HepG2 (cell line): ENCODE results near the gene SLC35B1. TPM values are rescaled to one million over a fixed set of nuclear protein-coding genes. Genes with fewer than 3 reads are reported as not detected.
A peak's percentile ranks its signal among the peaks of the same experiment; 100 is the strongest.

Experiments used
- ATAC-seq: fragments of 200-7000 bp; cut with Tn5 transposase; 3 replicates; pipeline ENCODE4 v1.9.1; 2020; ENCODE audit warnings: mild to moderate bottlenecking, moderate library complexity
- BruUV-seq: library from RNA; stranded (reverse); fragments of 400-500 nt; replicated peaks from 2 replicates; lab custom pipeline; 2021; lab: Mats Ljungman, UMichigan
- CTCF ChIA-PET: fragments of 300-600 bp; formaldehyde crosslinking; extraction: SDS; loops from one replicate; lab custom pipeline; 2021; ENCODE audit warnings: low total read pairs, inconsistent platforms, low intra/inter-chr PET ratio; lab: Yijun Ruan, JAX
- POLR2A ChIA-PET: fragments of 350-600 bp; sonication (Branson Sonifier 250); formaldehyde crosslinking; loops from one replicate; lab custom pipeline; 2020; ENCODE audit warnings: antibody characterized with exemption, inconsistent platforms; lab: Yijun Ruan, JAX
- DNase-seq: peaks from one replicate; pipeline ENCODE4 v3.0.0-alpha.2; 2015; ENCODE audit warnings: low spot score
- FAIRE-seq: peaks from 3 replicates; lab custom pipeline; 2011; peaks lifted over from hg19 to GRCh38; lab: Jason Lieb, UNC
- H2AFZ ChIP-seq: one replicate; pipeline ENCODE4 v1.6.1; 2011; ENCODE audit warnings: low read length, inconsistent platforms
- H3K27ac ChIP-seq: fragments of 300-600 bp; 3 replicates; pipeline ENCODE4 v1.8.0; 2011; ENCODE audit warnings: mixed run types, mild to moderate bottlenecking, mixed read lengths, low read length, inconsistent platforms; ENCODE audit not compliant: insufficient read depth; ENCODE audit errors: extremely low read length
- H3K27me3 ChIP-seq, 2 experiments: fragments of 200-600 bp in 1 of 2; 2 replicates in 1 of 2; 3 replicates in 1 of 2; pipeline versions ENCODE4 v1.6.0 to v1.8.0; 2011; ENCODE audit warnings: low read length in 2 of 2, mild to moderate bottlenecking in 2 of 2, moderate library complexity in 2 of 2, inconsistent platforms in 1 of 2; ENCODE audit not compliant: insufficient read depth in 2 of 2, control insufficient read depth in 1 of 2
- H3K36me3 ChIP-seq, 2 experiments: fragments of 200-600 bp in 1 of 2; replicated peaks in 1 of 2; 2 replicates in 1 of 2; 3 replicates in 1 of 2; pipeline versions ENCODE4 v1.5.1 to v1.8.0; 2011; ENCODE audit warnings: low read length in 2 of 2, inconsistent platforms in 1 of 2; ENCODE audit not compliant: insufficient read depth in 2 of 2, control insufficient read depth in 1 of 2
- H3K4me1 ChIP-seq: 2 replicates; pipeline ENCODE4 v1.5.1; 2012; ENCODE audit warnings: low read length, inconsistent platforms; ENCODE audit not compliant: insufficient read depth
- H3K4me2 ChIP-seq: 2 replicates; pipeline ENCODE4 v1.6.0; 2011; ENCODE audit warnings: low read depth, low read length, inconsistent platforms
- H3K4me3 ChIP-seq, 3 experiments: fragments of 200-600 bp in 1 of 3; sonication (generic), shearing (Covaris generic) in 1 of 3; replicated peaks in 1 of 3; 2 replicates each; pipeline ENCODE4 v1.5.1; 2011 to 2016; ENCODE audit warnings: low read length in 3 of 3, inconsistent platforms in 2 of 3, low read depth in 2 of 3, mild to moderate bottlenecking in 2 of 3, control low read depth in 1 of 3, mixed read lengths in 1 of 3; ENCODE audit not compliant: insufficient read depth in 1 of 3
- H3K79me2 ChIP-seq: one replicate; pipeline ENCODE4 v1.6.1; 2011; ENCODE audit warnings: low read length, inconsistent platforms; ENCODE audit not compliant: insufficient read depth
- H3K9ac ChIP-seq: 2 replicates; pipeline ENCODE4 v1.6.0; 2011; ENCODE audit warnings: mild to moderate bottlenecking, low read depth, low read length, inconsistent platforms; ENCODE audit not compliant: insufficient read depth
- H3K9me3 ChIP-seq: 2 replicates; pipeline ENCODE4 v1.5.1; 2012; ENCODE audit warnings: mild to moderate bottlenecking, low read length
- H4K20me1 ChIP-seq: 2 replicates; pipeline ENCODE4 v1.6.0; 2011; ENCODE audit warnings: inconsistent platforms, mild to moderate bottlenecking, low read length, moderate library complexity; ENCODE audit not compliant: insufficient read depth
- ESRRA ChIP-seq: sonication (generic); formaldehyde crosslinking; IDR thresholded peaks from 2 replicates; pipeline ENCODE4 v1.5.1; 2020; ENCODE audit warnings: mild to moderate bottlenecking, low read depth, missing genetic modification reagents
- FOXA1 ChIP-seq, 2 experiments: fragments of 450-650 bp in 1 of 2; sonication (generic) in 1 of 2; formaldehyde crosslinking in 1 of 2; IDR thresholded peaks; 2 replicates each; pipeline versions ENCODE4 v1.4.0 to v1.6.1; 2016 to 2020; ENCODE audit warnings: missing genetic modification reagents in 1 of 2
- HNRNPL ChIP-seq: fragments of 200-400 bp; formaldehyde crosslinking; IDR thresholded peaks from 2 replicates; pipeline ENCODE4 v1.6.1; 2017; ENCODE audit warnings: mild to moderate bottlenecking, low read depth, low read length
- HOMEZ ChIP-seq: IDR thresholded peaks from 2 replicates; pipeline ENCODE4 v1.6.1; 2016; ENCODE audit warnings: low read depth
- KDM1A ChIP-seq: IDR thresholded peaks from 2 replicates; pipeline ENCODE4 v1.6.1; 2016; ENCODE audit warnings: missing compliant biosample characterization
- NFIB ChIP-seq: sonication (generic); formaldehyde crosslinking; IDR thresholded peaks from 2 replicates; pipeline ENCODE4 v1.9.0; 2021; ENCODE audit warnings: missing genetic modification reagents, mild to moderate bottlenecking, borderline replicate concordance
- POGZ ChIP-seq: sonication (generic); formaldehyde crosslinking; IDR thresholded peaks from 2 replicates; pipeline ENCODE4 v1.4.0; 2020; ENCODE audit warnings: mild to moderate bottlenecking, missing genetic modification reagents
- POLR2AphosphoS2 ChIP-seq: IDR thresholded peaks from 2 replicates; pipeline ENCODE4 v1.6.1; 2011; ENCODE audit warnings: low read depth, low read length, improper control_type of control experiment
- ZBED4 ChIP-seq: sonication (generic); formaldehyde crosslinking; IDR thresholded peaks from 2 replicates; pipeline ENCODE4 v1.4.0; 2020; ENCODE audit warnings: missing genetic modification reagents, borderline replicate concordance
- ZFP90 ChIP-seq: sonication (generic); formaldehyde crosslinking; IDR thresholded peaks from 2 replicates; pipeline ENCODE4 v1.8.0; 2022; ENCODE audit warnings: missing genetic modification reagents, mild to moderate bottlenecking, inconsistent platforms, borderline replicate concordance
- ZNF296 ChIP-seq: sonication (generic); formaldehyde crosslinking; conservative IDR thresholded peaks from 2 replicates; pipeline ENCODE4 v1.5.0; 2020; ENCODE audit warnings: mild to moderate bottlenecking, missing genetic modification reagents
- ZNF354B ChIP-seq: sonication (generic); formaldehyde crosslinking; IDR thresholded peaks from 2 replicates; pipeline ENCODE4 v1.8.0; 2022; ENCODE audit warnings: mild to moderate bottlenecking, missing genetic modification reagents
- ZNF556 ChIP-seq: sonication (generic); formaldehyde crosslinking; IDR thresholded peaks from 2 replicates; pipeline ENCODE4 v1.4.0; 2020; ENCODE audit warnings: mild to moderate bottlenecking, missing genetic modification reagents, borderline replicate concordance
- ZNF569 ChIP-seq: sonication (generic); formaldehyde crosslinking; IDR thresholded peaks from 2 replicates; pipeline ENCODE4 v1.5.0; 2020; ENCODE audit warnings: mild to moderate bottlenecking, missing genetic modification reagents, moderate library complexity, borderline replicate concordance
- ZNF724P ChIP-seq: sonication (generic); formaldehyde crosslinking; IDR thresholded peaks from 2 replicates; pipeline ENCODE4 v1.8.0; 2022; ENCODE audit warnings: missing genetic modification reagents, borderline replicate concordance
- ZNF850 ChIP-seq: sonication (generic); formaldehyde crosslinking; conservative IDR thresholded peaks from 2 replicates; pipeline ENCODE4 v1.9.0; 2021; ENCODE audit warnings: mild to moderate bottlenecking, missing genetic modification reagents
- ZNF878 ChIP-seq: sonication (generic); formaldehyde crosslinking; IDR thresholded peaks from 2 replicates; pipeline ENCODE4 v1.8.1; 2023; ENCODE audit warnings: mild to moderate bottlenecking, missing genetic modification reagents, moderate library complexity
- WGBS: methylation state at CpG from one replicate; pipeline ENCODE4 v1.1.6; 2017; ENCODE audit warnings: low lambda C conversion rate; 5-methylcytosine and 5-hydroxymethylcytosine counted together
- in situ Hi-C: cut with HindIII; loops from 2 replicates; pipeline ENCODE4 v1.10.0; 2017; ENCODE audit warnings: low pct_unique_long_range_greater_than_20kb; ENCODE audit not compliant: extremely low pct_ligation_motif_present
- intact Hi-C: fragments of 100-400 bp; cut with micrococcal nuclease; formaldehyde crosslinking; loops from one replicate; pipeline ENCODE4 v1.10.0; 2022; ENCODE audit not compliant: unreplicated experiment
- polyA plus RNA-seq, 8 experiments: library from polyadenylated mRNA; depleted of rRNA in 3 of 8; stranded (reverse) in 7 of 8; unstranded in 1 of 8; fragments of >200 nt; fragmentation: Illumina TruSeq in 4 of 8; extraction: Trizol in 4 of 8; gene quantifications; 2 replicates each; pipeline versions ENCODE4 v1.2.1 to v1.2.3, GENCODE V29; 2011 to 2016; ENCODE audit warnings: low read depth in 4 of 8, missing spikeins in 1 of 8, mixed read lengths in 1 of 8; ENCODE audit not compliant: insufficient read depth in 1 of 8
- total RNA-seq, 5 experiments: library from RNA; depleted of rRNA; stranded (reverse); fragments of >200 nt; fragmentation: Illumina TruSeq; extraction: Trizol; gene quantifications; 2 replicates each; pipeline ENCODE4 v1.2.3, GENCODE V29; 2016; ENCODE audit warnings: low read depth in 1 of 5

Gene SLC35B1
- total and polyA plus RNA-seq, 2 of the 13 experiments (the other 11 are each of a cell fraction or from before 2014, with no cell fraction given) = 99.6 to 113 TPM

DNA sequence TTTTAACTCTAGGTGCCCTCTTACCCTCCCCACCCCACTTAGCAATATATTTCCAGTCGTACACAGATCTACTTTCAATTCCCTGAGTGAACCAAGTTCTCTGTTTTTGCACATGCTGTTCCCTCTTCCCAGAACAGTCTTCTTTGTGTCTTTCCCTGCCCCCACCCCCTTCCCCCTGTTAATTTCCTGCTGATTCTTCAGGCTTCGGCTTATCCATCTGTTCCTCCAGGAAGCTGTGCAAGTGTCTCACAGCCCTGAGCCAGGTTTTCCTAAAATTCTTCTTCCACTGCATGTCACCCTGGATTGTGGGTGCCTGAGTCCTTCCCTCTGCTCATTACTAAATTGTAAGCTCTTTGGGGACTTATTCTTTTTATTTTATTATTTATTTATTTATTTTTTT, 17.5 kb downstream of the SLC35B1 start (continued):
- TF ChIP-seq KDM1A (CRISPR knock-in tag) = no peak
- TF ChIP-seq FOXA1 (IDR thresholded peaks at IDR 0.05) = no peak
- no peak for TF ChIP-seq FOXA1 (CRISPR knock-in tag; IDR thresholded peaks at IDR 0.05)
- TF ChIP-seq ZFP90 (CRISPR knock-in tag) = no peak
- no peak for TF ChIP-seq ZNF724P
- TF ChIP-seq ZNF878 (CRISPR knock-in tag) = no peak
- TF ChIP-seq ESRRA (CRISPR knock-in tag) = no peak
- no peak for TF ChIP-seq HOMEZ (CRISPR knock-in tag)
- no peak for TF ChIP-seq ZNF354B (CRISPR knock-in tag)
- no peak for TF ChIP-seq HNRNPL
- TF ChIP-seq ZNF296 (CRISPR knock-in tag) = no peak
- TF ChIP-seq ZNF569 = no peak

DNA sequence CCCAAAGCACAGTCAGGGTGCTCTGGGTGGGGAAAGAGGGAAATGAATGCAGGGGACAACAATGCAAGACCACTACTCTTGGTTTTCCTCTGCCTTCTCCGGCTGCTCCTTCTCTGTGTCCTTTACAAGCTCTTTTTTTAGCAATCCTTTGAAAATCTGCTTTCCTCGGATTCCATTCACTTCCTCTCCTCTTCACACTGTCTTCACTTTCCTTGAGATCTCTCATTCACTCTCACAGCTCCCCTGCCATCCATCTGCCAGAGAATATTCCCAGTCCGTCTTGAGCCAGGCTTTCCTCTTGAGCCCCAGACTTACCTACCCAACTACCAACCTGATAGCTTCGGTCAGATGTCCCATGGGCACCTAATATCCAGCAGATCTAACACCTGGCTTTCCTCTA, 18.9 kb downstream of the SLC35B1 start:
- no peak overlapping the region for H3K4me3 ChIP-seq
- peak overlapping the region; percentile 86 for H2AFZ ChIP-seq
- H3K9me3 ChIP-seq = no peaks in the 10 kb centered on the region
- H3K4me1 ChIP-seq = peaks cover 51% of the 10 kb centered on the region
- peak overlapping the region; percentile 42 for H3K4me2 ChIP-seq
- no peak overlapping the region for H3K9ac ChIP-seq
- no TSS peak for BruUV-seq
- peaks cover 0 to 17% of the 10 kb centered on the region in 2 experiments; a peak in 2 of 5 replicates for H3K27me3 ChIP-seq
- TF ChIP-seq ZNF556 (CRISPR knock-in tag) (no peak), POGZ (CRISPR knock-in tag) (no peak), ZBED4 (CRISPR knock-in tag) (no peak), NFIB (CRISPR knock-in tag) (no peak), ZNF850 (no peak), POLR2AphosphoS2 (no peak)
- no peak overlapping the region for H3K27ac ChIP-seq
- no peaks in the 10 kb centered on the region for H4K20me1 ChIP-seq
- POLR2A ChIA-PET = interaction anchor here (1.0 to 2.6 kb wide), 6 partner anchors 11 to 119 kb away, joined by 3 to 11 read pairs (median 4); partner anchors contain the start of genes FAM117A, KAT7 and SLC35B1
- ATAC-seq = no peak
- intact Hi-C loops = no loop called here
- no peak for FAIRE-seq
- in situ Hi-C loops = no loop called here
- no peaks in the 10 kb centered on the region for H3K36me3 ChIP-seq
- WGBS = 53% methylated on average over 4 of the region's 4 CpGs
- DNase-seq = no peak
- CTCF ChIA-PET = no interaction called here
- no peaks in the 10 kb centered on the region for H3K79me2 ChIP-seq
